Astrocyte of the spinal cord (primary cell): Measurements from ENCODE around the gene SLC35D2.
"Not testable (repeated sequence)": the region's sequence is repeated elsewhere in the genome, so short reads cannot be mapped to it uniquely, and the experiment has no call there.

ENCODE experiments used
- DNase-seq: peaks from one replicate; pipeline ENCODE4 v3.0.0; 2011; ENCODE audit warnings: low read depth, low spot score
- H3K4me3 ChIP-seq: 2 replicates; pipeline ENCODE4 v1.5.1; 2011; ENCODE audit warnings: low read depth, mild to moderate bottlenecking, low read length, moderate library complexity
- in situ Hi-C: cut with HindIII; loops from 2 replicates; pipeline ENCODE4 v1.10.0; 2017; ENCODE audit warnings: low sequenced_read_pairs
- TF ChIP-seq, protein P1 (sequence below): IDR thresholded peaks from 2 replicates; pipeline ENCODE4 v1.5.1; 2012; ENCODE audit warnings: low read depth, mild to moderate bottlenecking, low read length, inconsistent platforms

SLC35D2 gene

DNA sequence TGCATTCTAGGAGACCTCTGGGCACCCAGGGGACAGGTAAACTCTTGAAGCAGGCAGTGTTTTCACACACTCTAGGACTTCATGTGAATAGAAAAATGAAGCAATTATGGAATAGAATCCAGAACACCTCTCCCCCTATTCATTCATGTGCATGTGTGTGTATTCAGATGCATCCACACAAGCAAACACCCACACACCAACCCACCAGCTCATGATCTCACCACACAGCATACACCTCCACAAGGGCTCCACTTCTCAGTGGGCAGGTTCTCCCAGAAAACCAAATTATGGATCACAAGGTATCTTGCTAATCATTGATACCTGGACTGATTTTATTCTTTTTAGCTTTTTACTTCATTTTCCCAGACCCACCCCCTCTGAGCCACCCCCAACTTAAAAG, 60.3 kb downstream of the SLC35D2 start:
- no peak overlapping the region for H3K4me3 ChIP-seq
- TF ChIP-seq, protein P1, sequence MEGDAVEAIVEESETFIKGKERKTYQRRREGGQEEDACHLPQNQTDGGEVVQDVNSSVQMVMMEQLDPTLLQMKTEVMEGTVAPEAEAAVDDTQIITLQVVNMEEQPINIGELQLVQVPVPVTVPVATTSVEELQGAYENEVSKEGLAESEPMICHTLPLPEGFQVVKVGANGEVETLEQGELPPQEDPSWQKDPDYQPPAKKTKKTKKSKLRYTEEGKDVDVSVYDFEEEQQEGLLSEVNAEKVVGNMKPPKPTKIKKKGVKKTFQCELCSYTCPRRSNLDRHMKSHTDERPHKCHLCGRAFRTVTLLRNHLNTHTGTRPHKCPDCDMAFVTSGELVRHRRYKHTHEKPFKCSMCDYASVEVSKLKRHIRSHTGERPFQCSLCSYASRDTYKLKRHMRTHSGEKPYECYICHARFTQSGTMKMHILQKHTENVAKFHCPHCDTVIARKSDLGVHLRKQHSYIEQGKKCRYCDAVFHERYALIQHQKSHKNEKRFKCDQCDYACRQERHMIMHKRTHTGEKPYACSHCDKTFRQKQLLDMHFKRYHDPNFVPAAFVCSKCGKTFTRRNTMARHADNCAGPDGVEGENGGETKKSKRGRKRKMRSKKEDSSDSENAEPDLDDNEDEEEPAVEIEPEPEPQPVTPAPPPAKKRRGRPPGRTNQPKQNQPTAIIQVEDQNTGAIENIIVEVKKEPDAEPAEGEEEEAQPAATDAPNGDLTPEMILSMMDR = no peak
- in situ Hi-C loops = no loop called here
- no peak for DNase-seq

DNA sequence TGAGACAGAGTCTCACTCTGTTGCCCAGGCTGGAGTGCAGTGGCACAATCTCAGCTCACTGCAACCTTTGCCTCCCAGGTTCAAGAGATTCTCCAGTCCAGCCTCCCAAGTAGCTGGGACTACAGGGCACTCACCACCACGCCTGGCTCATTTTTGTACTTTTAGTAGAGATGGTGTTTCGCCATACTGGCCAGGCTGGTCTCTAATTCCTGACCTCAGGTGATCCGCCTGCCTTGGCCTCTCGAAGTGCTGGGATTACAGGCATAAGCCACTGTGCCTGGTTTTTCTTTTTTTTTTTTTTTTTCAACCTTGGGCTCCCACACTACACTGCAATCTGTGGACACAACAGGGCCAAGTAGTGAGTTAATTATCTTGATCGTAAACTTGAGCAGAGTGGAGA, 60.8 kb downstream of the SLC35D2 start:
- in situ Hi-C loops, DNase-seq, H3K4me3 ChIP-seq: not testable (repeated sequence)

- DNase-seq, in situ Hi-C loops, H3K4me3 ChIP-seq: not testable (repeated sequence)
Measured at GRCh38 chr9:96322210-96322609, 61.3 kb downstream of the SLC35D2 start.

- no peak overlapping the region for H3K4me3 ChIP-seq
- TF ChIP-seq, protein P1 = no peak
- DNase-seq = no peak
- in situ Hi-C loops = no loop called here
Measured at GRCh38 chr9:96321515-96321914, 62.0 kb downstream of the SLC35D2 start.

- in situ Hi-C loops = no loop called here
- H3K4me3 ChIP-seq = no peak overlapping the region
- TF ChIP-seq, protein P1 = no peak
- no peak for DNase-seq
Measured at GRCh38 chr9:96320749-96321280, 62.7 kb downstream of the SLC35D2 start.

DNA sequence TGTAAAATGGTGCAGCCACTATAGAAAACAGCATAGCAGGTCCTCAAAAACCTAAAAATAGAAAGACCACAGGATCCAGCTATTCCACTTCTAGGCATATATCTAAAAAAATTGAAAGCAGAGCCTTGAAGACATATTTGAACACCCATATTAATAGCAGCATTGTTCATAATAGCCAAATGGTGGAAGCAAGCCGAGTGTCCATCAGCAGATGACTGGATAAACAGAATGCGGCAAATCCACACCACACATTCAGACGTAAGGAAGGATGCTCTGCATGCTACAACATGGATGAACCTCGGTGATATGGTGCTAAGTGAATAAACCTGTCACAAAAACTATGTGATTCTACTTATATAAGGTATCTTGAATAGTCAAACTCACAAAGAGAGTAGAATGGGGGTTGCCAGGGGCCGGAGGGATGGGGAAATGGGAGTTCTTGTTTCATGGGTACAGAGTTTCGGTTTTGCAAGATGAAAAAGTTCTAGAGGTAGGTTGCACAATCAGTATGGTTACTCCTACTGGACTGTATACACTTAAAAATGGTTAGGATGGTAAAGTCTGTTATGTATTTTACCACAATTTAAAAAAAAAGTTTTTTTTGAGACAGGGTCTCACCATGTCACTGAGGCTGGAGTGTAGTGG, 64.5 kb downstream of the SLC35D2 start:
- no peak overlapping the region for H3K4me3 ChIP-seq
- TF ChIP-seq, protein P1 = no peak
- in situ Hi-C loops = no loop called here
- DNase-seq = no peak

- peak; percentile 69 for DNase-seq
- TF ChIP-seq, protein P1 = peak; percentile 94
- H3K4me3 ChIP-seq = no peak overlapping the region
- in situ Hi-C loops = no loop called here
Measured at GRCh38 chr9:96317335-96317980, 66.1 kb downstream of the SLC35D2 start.
